ENCODE results near the gene SH3BP1.
"Not testable (repeated sequence)": the region's sequence is repeated elsewhere in the genome, so short reads cannot be mapped to it uniquely, and the experiment has no call there.

The SH3BP1 gene

GRCh38 chr22:37680191-37680851, 40.9 kb downstream of the SH3BP1 start:
- ATAC-seq (ENCODE audit: low read depth) (no peak), DNase-seq (ENCODE audit: low spot score in 2 of 2) (no peak)
- no peaks in the 10 kb centered on the region for H3K9me3 Mint-ChIP-seq
- H3K27me3 Mint-ChIP-seq = no peaks in the 10 kb centered on the region
- H3K27ac Mint-ChIP-seq = peak overlapping the region; percentile 71
- peaks cover 17% of the 10 kb centered on the region for H3K4me1 Mint-ChIP-seq
- H3K36me3 Mint-ChIP-seq = peaks cover 5% of the 10 kb centered on the region
- H3K4me3 Mint-ChIP-seq = no peak overlapping the region

DNA sequence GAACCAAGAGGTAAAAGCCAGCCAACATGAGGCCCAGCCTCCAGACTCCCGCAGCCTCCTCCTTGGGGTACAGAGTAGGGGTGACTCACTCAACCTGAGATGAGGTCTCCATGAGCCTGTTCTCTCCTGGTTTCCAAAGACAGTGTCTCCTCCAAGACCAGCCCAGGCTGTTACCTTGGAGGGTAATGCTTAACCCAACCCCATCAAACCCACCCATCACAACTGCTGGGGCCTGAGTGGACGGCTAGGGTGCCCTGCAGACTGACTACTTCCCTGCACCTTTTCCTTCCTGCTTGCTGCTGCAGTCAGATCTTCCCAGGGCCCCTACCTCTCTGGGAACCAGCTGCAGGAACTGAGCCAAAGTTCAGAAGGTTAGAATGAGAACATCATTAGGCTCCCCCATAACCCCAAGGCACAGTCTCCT, 41.5 kb downstream of the SH3BP1 start:
- Mint-ChIP-seq H3K36me3 (peaks cover 5% of the 10 kb centered on the region), H3K4me3 (no peak overlapping the region), H3K9me3 (no peaks in the 10 kb centered on the region), H3K27ac (peak overlapping the region; percentile 40), H3K27me3 (no peaks in the 10 kb centered on the region), H3K4me1 (peaks cover 18% of the 10 kb centered on the region)
- DNase-seq (ENCODE audit: low spot score in 2 of 2) (no peak), ATAC-seq (ENCODE audit: low read depth) (no peak)

- Mint-ChIP-seq H3K36me3 (peaks cover 5% of the 10 kb centered on the region), H3K4me1 (peaks cover 19% of the 10 kb centered on the region), H3K4me3 (no peak overlapping the region), H3K9me3 (no peaks in the 10 kb centered on the region), H3K27me3 (no peaks in the 10 kb centered on the region), H3K27ac (peak overlapping the region; percentile 40)
- ATAC-seq (ENCODE audit: low read depth) (peak; percentile 11), DNase-seq (ENCODE audit: low spot score in 2 of 2) (peak; percentile 65 to 70)
Measured at GRCh38 chr22:37681556-37682049, 42.1 kb downstream of the SH3BP1 start.

DNA sequence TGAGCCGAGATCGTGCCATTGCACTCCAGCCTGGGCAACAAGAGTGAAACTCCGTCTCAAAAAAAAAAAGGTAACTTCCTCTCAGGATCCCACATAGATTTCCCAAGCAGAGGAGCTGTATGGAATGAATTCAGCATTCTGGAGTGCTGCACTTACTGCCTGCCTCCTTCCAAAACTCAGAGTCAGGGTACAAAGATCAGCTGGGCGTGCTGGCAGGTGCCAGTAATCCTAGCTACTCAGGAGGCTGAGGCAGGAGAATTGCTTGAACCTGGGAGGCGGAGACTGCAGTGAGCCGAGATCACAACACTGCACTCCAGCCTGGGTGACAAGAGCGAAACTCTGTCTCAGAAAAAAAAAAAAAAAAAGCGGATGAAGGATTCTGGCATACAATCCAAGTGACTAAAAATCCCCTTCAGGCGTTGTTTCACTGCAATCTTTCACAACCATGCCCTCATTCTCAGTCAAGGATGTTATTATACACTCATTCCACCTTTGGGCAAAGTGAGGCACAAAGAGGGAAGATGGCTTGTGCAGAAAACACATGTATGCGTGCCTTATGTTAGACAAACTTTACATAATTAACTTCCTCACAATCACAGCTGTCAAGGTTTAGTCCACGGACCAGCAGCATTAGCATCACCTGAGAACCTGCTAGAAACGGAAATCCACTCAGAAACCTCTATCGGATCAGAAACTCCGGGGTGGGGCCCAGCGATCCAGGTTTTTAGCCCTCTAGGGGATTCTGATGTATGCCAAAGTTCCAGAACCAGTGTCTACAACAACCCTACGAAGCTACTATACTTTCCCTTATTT, 45.5 kb downstream of the SH3BP1 start:
- peak overlapping the region; percentile 98 for H3K27ac Mint-ChIP-seq
- H3K4me1 Mint-ChIP-seq = peaks cover 27% of the 10 kb centered on the region
- peaks cover 8% of the 10 kb centered on the region for H3K36me3 Mint-ChIP-seq
- peak overlapping the region; percentile 99 for H3K4me3 Mint-ChIP-seq
- ATAC-seq (ENCODE audit: low read depth) (peak; percentile 28), DNase-seq (ENCODE audit: low spot score in 2 of 2) (no peak)
- no peaks in the 10 kb centered on the region for H3K9me3 Mint-ChIP-seq
- no peaks in the 10 kb centered on the region for H3K27me3 Mint-ChIP-seq

GRCh38 chr22:37686002-37686982, 46.8 kb downstream of the SH3BP1 start, which contains the start of gene NOL12:
Gene NOL12, plus strand, starts transcription at chr22:37686343. Its CDS starts 50 bp downstream, at chr22:37686393.
- Mint-ChIP-seq H3K27me3 (no peaks in the 10 kb centered on the region), H3K27ac (peak within 1 kb of the TSS; percentile 98), H3K4me1 (peaks cover 23% of the 10 kb centered on the region), H3K9me3 (no peaks in the 10 kb centered on the region), H3K4me3 (peak within 1 kb of the TSS; percentile 99), H3K36me3 (peaks cover 10% of the 10 kb centered on the region)
- DNase-seq (ENCODE audit: low spot score in 2 of 2) (peak; percentile 78 to 85), ATAC-seq (ENCODE audit: low read depth) (peak; percentile 87)

- no peaks in the 10 kb centered on the region for H3K27me3 Mint-ChIP-seq
- no peak overlapping the region for H3K27ac Mint-ChIP-seq
- H3K4me3 Mint-ChIP-seq = no peak overlapping the region
- peaks cover 18% of the 10 kb centered on the region for H3K4me1 Mint-ChIP-seq
- no peaks in the 10 kb centered on the region for H3K9me3 Mint-ChIP-seq
- peaks cover 19% of the 10 kb centered on the region for H3K36me3 Mint-ChIP-seq
- ATAC-seq (ENCODE audit: low read depth) (no peak), DNase-seq (ENCODE audit: low spot score in 2 of 2) (no peak)
Measured at GRCh38 chr22:37690407-37690806, 50.9 kb downstream of the SH3BP1 start.

GRCh38 chr22:37690901-37691504, 51.5 kb downstream of the SH3BP1 start:
- ATAC-seq (ENCODE audit: low read depth) = no peak
- Mint-ChIP-seq H3K4me1 (peaks cover 17% of the 10 kb centered on the region), H3K4me3 (no peak overlapping the region), H3K9me3 (no peaks in the 10 kb centered on the region), H3K27me3 (no peaks in the 10 kb centered on the region), H3K27ac (no peak overlapping the region), H3K36me3 (peaks cover 19% of the 10 kb centered on the region)
- DNase-seq (ENCODE audit: low spot score in 2 of 2) = no peak

DNA sequence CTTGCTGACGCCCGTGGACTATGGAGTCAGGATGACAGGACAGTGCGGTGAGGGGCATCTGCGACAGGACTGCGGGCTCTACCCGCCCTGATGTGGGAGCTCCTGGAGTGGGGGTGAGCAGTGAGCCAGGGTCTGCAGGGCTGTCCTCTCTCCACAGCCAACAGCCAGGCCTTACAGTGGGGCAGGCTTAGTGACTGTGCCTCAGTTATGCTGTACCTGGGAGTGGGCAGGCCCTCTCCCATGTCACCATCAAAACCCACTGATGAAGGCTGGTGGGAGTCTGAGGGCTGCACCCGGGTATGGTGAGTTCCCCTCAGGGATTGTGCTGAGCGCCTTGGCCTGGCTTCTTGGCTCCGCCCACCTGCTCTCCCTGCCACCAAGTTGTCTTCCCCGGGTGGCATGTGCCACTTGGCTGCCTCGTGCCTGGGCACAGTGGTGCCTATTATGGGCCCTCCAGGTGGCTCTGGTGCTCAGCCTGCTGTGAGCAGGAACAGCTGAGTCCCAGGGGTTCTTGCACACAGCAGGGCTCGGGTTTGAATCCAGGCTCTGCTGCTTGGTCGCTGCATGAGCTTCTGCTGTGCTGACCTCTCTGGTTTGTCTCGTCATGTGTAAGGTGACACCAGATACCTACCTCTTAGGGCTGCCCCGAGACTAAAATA, 53.3 kb downstream of the SH3BP1 start:
- Mint-ChIP-seq H3K4me3 (no peak overlapping the region), H3K27ac (no peak overlapping the region), H3K36me3 (peaks cover 20% of the 10 kb centered on the region), H3K27me3 (no peaks in the 10 kb centered on the region), H3K4me1 (peaks cover 19% of the 10 kb centered on the region), H3K9me3 (no peaks in the 10 kb centered on the region)
- no peak for DNase-seq (ENCODE audit: low spot score in 2 of 2)
- no peak for ATAC-seq (ENCODE audit: low read depth)

DNA sequence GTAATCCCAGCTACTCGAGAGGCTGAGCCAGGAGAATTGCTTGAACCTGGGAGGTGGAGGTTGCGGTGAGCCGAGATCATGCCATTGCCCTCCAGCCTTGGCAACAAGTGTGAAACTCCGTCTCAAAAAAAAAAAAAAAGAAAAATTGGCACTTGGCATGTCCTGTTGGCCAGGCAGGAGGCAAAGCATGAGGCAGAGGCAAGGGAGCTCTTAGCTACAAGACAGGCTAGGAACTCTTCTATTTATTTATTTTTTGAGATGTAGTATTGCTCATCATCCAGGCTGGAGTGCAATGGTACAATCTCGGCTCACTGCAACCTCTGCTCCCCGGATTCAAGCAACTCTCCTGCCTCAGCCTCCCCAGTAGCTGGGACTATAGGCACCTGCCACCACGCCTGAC, 54.7 kb downstream of the SH3BP1 start:
- H3K4me3 Mint-ChIP-seq; H3K27ac Mint-ChIP-seq; H3K9me3 Mint-ChIP-seq; DNase-seq (ENCODE audit: low spot score in 2 of 2); H3K27me3 Mint-ChIP-seq; ATAC-seq (ENCODE audit: low read depth): not testable (repeated sequence)
- peaks cover 12% of the 10 kb centered on the region for H3K4me1 Mint-ChIP-seq
- peaks cover 12% of the 10 kb centered on the region for H3K36me3 Mint-ChIP-seq

DNA sequence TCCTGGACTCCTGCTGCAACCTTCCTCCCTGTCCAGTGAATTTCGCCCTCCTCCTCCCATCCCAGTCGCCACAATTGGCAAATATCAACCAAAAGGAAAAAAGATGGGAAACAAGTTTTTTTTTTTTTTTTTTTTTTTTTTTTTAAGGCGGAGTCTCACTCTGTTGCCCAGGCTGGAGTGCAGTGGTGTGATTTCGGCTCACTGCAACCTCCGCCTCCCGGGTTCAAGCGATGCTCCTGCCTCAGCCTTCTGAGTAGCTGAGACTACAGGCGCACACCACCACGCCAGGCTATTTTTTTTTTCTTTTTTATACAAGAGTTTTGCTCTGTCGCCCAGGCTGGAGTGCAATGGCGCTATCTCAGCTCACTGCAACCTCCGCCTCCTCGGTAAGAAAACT, 56.8 kb downstream of the SH3BP1 start:
- not testable (repeated sequence) for H3K36me3 Mint-ChIP-seq; H3K9me3 Mint-ChIP-seq; ATAC-seq (ENCODE audit: low read depth); DNase-seq (ENCODE audit: low spot score in 2 of 2); H3K27me3 Mint-ChIP-seq; H3K27ac Mint-ChIP-seq
- Mint-ChIP-seq H3K4me3 (peak overlapping the region; percentile 32), H3K4me1 (peaks cover 12% of the 10 kb centered on the region)

DNA sequence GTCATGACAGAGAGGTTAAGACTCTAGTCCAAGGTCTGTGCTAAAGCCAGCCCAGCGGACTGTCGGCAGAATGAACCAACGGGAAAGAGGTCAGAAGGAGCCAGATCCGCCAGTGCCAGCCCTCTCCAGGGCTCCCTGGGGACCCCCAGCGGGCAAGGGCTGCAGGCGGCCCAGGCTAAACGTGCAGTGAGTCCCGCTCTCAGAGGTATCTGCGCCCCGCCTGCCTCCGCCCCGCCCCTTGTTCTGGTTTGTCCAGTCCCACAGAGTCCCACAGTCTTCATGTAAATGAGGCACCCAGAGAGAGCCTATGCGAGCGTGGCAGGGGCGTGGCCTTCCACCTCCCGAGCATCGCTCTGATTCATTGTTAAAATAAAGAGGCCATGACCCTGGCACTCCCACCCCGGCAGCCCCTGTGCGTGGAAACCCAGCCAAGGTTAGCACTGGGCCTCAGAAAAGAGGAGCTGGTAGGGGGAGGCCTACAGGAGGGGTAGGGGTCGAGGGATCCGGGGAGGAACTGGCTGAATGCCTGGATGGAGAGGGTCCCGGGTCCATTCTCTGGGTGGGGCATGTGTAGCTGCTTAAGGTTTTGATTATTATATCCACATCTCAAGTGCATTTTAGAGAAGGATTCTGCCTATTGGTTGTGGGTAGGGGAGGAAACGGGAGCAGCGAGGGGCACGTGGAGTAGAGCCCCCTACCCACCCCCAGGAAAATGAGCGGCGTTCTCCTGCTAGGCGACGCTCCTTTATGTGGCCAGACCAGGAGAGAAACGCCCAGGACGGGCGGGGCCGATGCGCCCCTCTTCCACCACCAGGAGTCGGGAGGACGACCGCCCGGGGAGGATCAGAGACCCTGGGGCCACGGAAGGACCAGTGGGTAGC, 57.4 kb downstream of the SH3BP1 start, which contains the start of gene TRIOBP:
TRIOBP (plus strand) TSS at position 392 of the 881 bp plus-strand sequence. CDS start 4,318 bp downstream, outside the sequence.
- peaks cover 12% of the 10 kb centered on the region for H3K4me1 Mint-ChIP-seq
- peak within 1 kb of the TSS; percentile 32 for H3K4me3 Mint-ChIP-seq
- no peaks in the 10 kb centered on the region for H3K27me3 Mint-ChIP-seq
- ATAC-seq (ENCODE audit: low read depth) (peak; percentile 99), DNase-seq (ENCODE audit: low spot score in 2 of 2) (peak; percentile 42 to 65)
- peaks cover 10% of the 10 kb centered on the region for H3K36me3 Mint-ChIP-seq
- H3K27ac Mint-ChIP-seq = no peak within 1 kb of the TSS
- no peaks in the 10 kb centered on the region for H3K9me3 Mint-ChIP-seq

DNA sequence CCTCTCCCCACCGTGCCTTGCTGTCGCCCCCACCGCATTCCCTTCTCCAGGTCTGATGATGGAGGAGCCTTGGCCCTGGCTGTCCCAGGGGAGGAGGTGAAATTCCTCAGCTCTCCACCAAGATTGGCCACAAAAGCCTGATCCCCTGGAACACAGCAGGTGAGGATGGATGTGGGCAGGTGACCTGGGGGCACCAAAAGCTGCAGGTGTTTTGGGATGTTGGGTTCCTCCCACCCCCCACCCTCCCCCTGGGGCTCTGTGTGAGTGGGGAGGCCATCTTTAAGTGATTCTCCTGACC, 58.0 kb downstream of the SH3BP1 start:
- DNase-seq (ENCODE audit: low spot score in 2 of 2) (no peak), ATAC-seq (ENCODE audit: low read depth) (no peak)
- Mint-ChIP-seq H3K4me1 (peaks cover 12% of the 10 kb centered on the region), H3K4me3 (no peak overlapping the region), H3K27ac (no peak overlapping the region), H3K27me3 (no peaks in the 10 kb centered on the region), H3K9me3 (no peaks in the 10 kb centered on the region), H3K36me3 (peaks cover 7% of the 10 kb centered on the region)

All from memory B cell (primary cell).